Measurements from ENCODE around the gene PREX1.

Gene PREX1

GRCh38 chr20:48596334-48596898 lies 231.4 kb downstream of the PREX1 start:
- no peak for DNase-seq

- no peak for DNase-seq
These were observed 232.1 kb downstream of the PREX1 start for GRCh38 chr20:48595495-48596333.

- DNase-seq = no peak
These were observed 233.3 kb downstream of the PREX1 start for GRCh38 chr20:48594533-48594932.

GRCh38 chr20:48592107-48592940 lies 235.5 kb downstream of the PREX1 start:
- no peak for DNase-seq

- no peak for DNase-seq
These were observed 241.1 kb downstream of the PREX1 start for GRCh38 chr20:48586730-48587129.

GRCh38 chr20:48585061-48585870 lies 242.5 kb downstream of the PREX1 start:
- no peak for DNase-seq

GRCh38 chr20:48584391-48585060 lies 243.3 kb downstream of the PREX1 start:
- DNase-seq = no peak

- DNase-seq = no peak
These were observed 244.0 kb downstream of the PREX1 start for GRCh38 chr20:48583801-48584200.

- DNase-seq = no peak
These were observed 244.6 kb downstream of the PREX1 start for GRCh38 chr20:48583171-48583570.

GRCh38 chr20:48582673-48582985 lies 245.2 kb downstream of the PREX1 start:
- no peak for DNase-seq

- DNase-seq = no peak
These were observed 246.6 kb downstream of the PREX1 start for GRCh38 chr20:48581167-48581566.

- no peak for DNase-seq
These were observed 249.3 kb downstream of the PREX1 start for GRCh38 chr20:48578397-48579098.

GRCh38 chr20:48577557-48577956 lies 250.2 kb downstream of the PREX1 start:
- no peak for DNase-seq

- DNase-seq = no peak
These were observed 253.4 kb downstream of the PREX1 start for GRCh38 chr20:48574383-48574782.

Data from hypothalamus (tissue), 51 donors.